ENCODE measurements around the gene DPP7. TPM values are rescaled to one million over a fixed set of nuclear protein-coding genes. Genes with fewer than 3 reads are reported as not detected.
A peak's percentile ranks its signal among the peaks of the same experiment; 100 is the strongest.

DPP7 gene
- total RNA-seq, 1 donor from 2014 or later: 394 TPM

DNA sequence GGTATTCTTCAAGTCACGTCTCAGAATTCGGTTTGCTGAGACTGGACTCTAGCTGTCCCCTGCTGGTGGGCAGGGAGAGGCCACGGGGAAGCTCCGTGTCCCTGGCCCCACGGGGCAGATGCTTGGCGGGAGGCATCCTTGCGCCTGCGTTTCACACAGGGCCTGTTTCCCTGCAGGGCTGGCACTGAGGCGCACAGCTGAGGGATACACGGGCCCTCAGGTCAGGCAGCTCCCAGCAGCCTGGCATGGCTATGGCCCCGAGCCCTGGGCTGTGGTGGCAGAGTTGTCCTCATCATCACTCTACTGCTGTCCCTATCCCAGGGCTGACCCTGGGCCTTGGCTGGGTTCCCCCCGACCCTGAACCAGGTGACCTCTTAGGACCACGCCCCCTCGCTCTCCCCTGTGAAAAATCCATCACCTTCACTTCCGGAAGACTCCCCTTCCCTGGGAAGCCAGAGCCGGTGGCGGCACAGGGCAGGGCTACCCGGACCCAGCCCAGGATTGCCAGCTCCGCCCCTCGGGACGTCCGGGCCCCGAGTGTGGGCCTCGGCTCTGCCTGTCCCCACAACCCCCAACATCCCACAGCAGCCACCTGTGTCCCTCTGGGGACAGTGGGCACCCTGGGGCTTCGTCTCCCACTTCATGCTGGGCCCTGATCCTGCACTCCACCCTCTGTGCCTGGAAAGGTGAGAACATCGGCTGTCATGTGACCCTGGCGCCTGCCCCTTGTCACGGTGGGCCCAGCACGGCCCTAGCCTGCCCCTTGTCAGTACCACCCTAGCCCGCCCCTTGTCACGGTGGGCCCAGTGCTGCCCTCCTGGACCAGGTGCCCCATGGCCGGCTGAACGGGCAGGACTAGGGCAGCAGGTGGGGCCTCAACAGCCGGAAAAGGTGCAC is 5.0 kb downstream of the DPP7 start:
- Mint-ChIP-seq H3K9me3 (no peaks in the 10 kb centered on the region), H3K36me3 (ENCODE audit: low read depth) (peaks cover 20% of the 10 kb centered on the region), H3K27ac (no peak overlapping the region), H3K27me3 (ENCODE audit: insufficient read depth) (no peaks in the 10 kb centered on the region), H3K4me3 (no peak overlapping the region), H3K4me1 (ENCODE audit: low read depth) (no peaks in the 10 kb centered on the region)
- intact Hi-C loops (cut with micrococcal nuclease): no loop called here
- DNase-seq (ENCODE audit: low spot score): no peak

GRCh38 chr9:137108608-137109249 is 5.8 kb downstream of the DPP7 start:
- DNase-seq (ENCODE audit: low spot score): no peak
- intact Hi-C loops (cut with micrococcal nuclease): no loop called here
- no peaks in the 10 kb centered on the region for H3K9me3 Mint-ChIP-seq
- H3K36me3 Mint-ChIP-seq (ENCODE audit: low read depth): peaks cover 22% of the 10 kb centered on the region
- no peaks in the 10 kb centered on the region for H3K27me3 Mint-ChIP-seq (ENCODE audit: insufficient read depth)
- H3K27ac Mint-ChIP-seq: no peak overlapping the region
- H3K4me3 Mint-ChIP-seq: no peak overlapping the region
- no peaks in the 10 kb centered on the region for H3K4me1 Mint-ChIP-seq (ENCODE audit: low read depth)

DNA sequence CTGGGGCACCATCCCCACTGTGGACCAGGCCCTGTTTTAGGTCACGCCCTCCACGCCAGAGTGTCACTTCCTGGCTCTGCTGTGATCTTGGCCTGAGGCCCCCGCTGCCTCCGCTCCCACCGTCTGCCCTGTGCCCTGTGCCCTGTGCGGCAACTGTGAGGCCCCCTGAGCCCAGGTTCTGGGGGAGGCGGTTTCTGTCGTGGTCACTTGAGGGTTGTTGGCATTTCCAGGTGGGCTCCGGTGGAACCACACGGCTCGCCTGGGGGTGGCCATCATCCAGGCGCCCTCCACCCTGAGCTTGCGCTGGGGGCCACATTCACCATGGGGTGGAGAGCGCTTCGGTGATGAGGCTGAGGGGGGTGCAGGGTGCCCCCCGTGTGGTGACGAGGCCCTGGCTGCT is 6.6 kb downstream of the DPP7 start:
- H3K9me3 Mint-ChIP-seq: no peaks in the 10 kb centered on the region
- no peaks in the 10 kb centered on the region for H3K27me3 Mint-ChIP-seq (ENCODE audit: insufficient read depth)
- no peak overlapping the region for H3K4me3 Mint-ChIP-seq
- peaks cover 18% of the 10 kb centered on the region for H3K36me3 Mint-ChIP-seq (ENCODE audit: low read depth)
- no peak for DNase-seq (ENCODE audit: low spot score)
- no peaks in the 10 kb centered on the region for H3K4me1 Mint-ChIP-seq (ENCODE audit: low read depth)
- H3K27ac Mint-ChIP-seq: no peak overlapping the region
- intact Hi-C loops (cut with micrococcal nuclease): no loop called here

- Mint-ChIP-seq H3K36me3 (ENCODE audit: low read depth) (peaks cover 16% of the 10 kb centered on the region), H3K9me3 (no peaks in the 10 kb centered on the region), H3K27ac (no peak overlapping the region), H3K4me3 (no peak overlapping the region), H3K4me1 (ENCODE audit: low read depth) (no peaks in the 10 kb centered on the region), H3K27me3 (ENCODE audit: insufficient read depth) (no peaks in the 10 kb centered on the region)
- intact Hi-C loops (cut with micrococcal nuclease): no loop called here
- no peak for DNase-seq (ENCODE audit: low spot score)
Measured at GRCh38 chr9:137107312-137107921, 7.1 kb downstream of the DPP7 start.

GRCh38 chr9:137106662-137107250 is 7.8 kb downstream of the DPP7 start:
- Mint-ChIP-seq H3K27ac (no peak overlapping the region), H3K9me3 (no peaks in the 10 kb centered on the region), H3K27me3 (ENCODE audit: insufficient read depth) (no peaks in the 10 kb centered on the region), H3K4me1 (ENCODE audit: low read depth) (no peaks in the 10 kb centered on the region), H3K4me3 (no peak overlapping the region), H3K36me3 (ENCODE audit: low read depth) (peaks cover 16% of the 10 kb centered on the region)
- intact Hi-C loops (cut with micrococcal nuclease): no loop called here
- DNase-seq (ENCODE audit: low spot score): no peak

DNA sequence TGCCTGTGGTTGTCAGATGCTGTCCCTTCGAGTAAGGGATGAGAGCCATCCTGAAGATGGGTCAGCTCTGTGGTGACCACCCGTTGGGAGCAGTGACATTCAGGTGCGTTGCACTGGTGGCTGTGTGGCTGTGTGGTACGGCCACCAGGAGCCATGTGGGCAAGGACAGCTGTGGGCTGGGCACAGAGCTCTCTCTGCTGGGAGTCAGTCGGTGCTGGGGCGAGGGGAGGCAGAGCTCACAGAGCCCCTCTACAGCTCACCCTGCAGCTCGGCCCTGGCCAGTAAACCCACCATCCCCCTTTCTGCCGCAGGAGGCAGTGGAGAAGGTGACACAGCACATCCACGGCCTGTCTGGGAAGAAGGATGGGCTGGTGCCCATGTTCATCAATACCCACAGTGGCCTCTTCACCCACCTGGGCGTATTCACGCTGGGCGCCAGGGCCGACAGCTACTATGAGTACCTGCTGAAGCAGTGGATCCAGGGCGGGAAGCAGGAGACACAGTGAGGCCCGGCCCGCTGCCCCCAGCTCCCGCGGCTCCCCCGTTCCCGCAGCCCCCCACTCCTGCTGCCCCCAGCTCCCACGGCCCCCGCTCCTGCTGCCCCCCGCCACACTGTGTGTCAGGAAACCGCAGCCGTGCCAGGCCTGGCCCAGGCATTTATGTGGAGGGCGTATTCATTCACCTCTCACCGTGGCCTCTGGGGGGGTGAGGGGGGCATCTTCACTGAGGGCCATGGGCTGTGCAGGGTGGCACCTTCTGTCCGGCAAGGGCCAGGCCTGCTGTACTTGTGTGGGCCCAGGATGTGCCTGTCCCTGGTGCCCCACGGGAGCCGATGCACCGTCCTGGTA is 8.5 kb downstream of the DPP7 start:
- Mint-ChIP-seq H3K4me1 (ENCODE audit: low read depth) (no peaks in the 10 kb centered on the region), H3K4me3 (no peak overlapping the region), H3K36me3 (ENCODE audit: low read depth) (peaks cover 16% of the 10 kb centered on the region), H3K27me3 (ENCODE audit: insufficient read depth) (no peaks in the 10 kb centered on the region), H3K9me3 (no peaks in the 10 kb centered on the region), H3K27ac (no peak overlapping the region)
- intact Hi-C loops (cut with micrococcal nuclease): no loop called here
- DNase-seq (ENCODE audit: low spot score): no peak

- intact Hi-C loops (cut with micrococcal nuclease): no loop called here
- Mint-ChIP-seq H3K27ac (no peak overlapping the region), H3K9me3 (no peaks in the 10 kb centered on the region), H3K36me3 (ENCODE audit: low read depth) (peaks cover 19% of the 10 kb centered on the region), H3K4me1 (ENCODE audit: low read depth) (no peaks in the 10 kb centered on the region), H3K4me3 (no peak overlapping the region), H3K27me3 (ENCODE audit: insufficient read depth) (no peaks in the 10 kb centered on the region)
- DNase-seq (ENCODE audit: low spot score): no peak
Measured at GRCh38 chr9:137103206-137103999, 11.1 kb downstream of the DPP7 start.

GRCh38 chr9:137099231-137099630 is 15.3 kb downstream of the DPP7 start:
- no peaks in the 10 kb centered on the region for H3K27me3 Mint-ChIP-seq (ENCODE audit: insufficient read depth)
- H3K9me3 Mint-ChIP-seq: no peaks in the 10 kb centered on the region
- peaks cover 18% of the 10 kb centered on the region for H3K4me1 Mint-ChIP-seq (ENCODE audit: low read depth)
- H3K27ac Mint-ChIP-seq: peak overlapping the region; percentile 23
- intact Hi-C loops (cut with micrococcal nuclease): no loop called here
- DNase-seq (ENCODE audit: low spot score): no peak
- H3K4me3 Mint-ChIP-seq: no peak overlapping the region
- peaks cover 18% of the 10 kb centered on the region for H3K36me3 Mint-ChIP-seq (ENCODE audit: low read depth)

DNA sequence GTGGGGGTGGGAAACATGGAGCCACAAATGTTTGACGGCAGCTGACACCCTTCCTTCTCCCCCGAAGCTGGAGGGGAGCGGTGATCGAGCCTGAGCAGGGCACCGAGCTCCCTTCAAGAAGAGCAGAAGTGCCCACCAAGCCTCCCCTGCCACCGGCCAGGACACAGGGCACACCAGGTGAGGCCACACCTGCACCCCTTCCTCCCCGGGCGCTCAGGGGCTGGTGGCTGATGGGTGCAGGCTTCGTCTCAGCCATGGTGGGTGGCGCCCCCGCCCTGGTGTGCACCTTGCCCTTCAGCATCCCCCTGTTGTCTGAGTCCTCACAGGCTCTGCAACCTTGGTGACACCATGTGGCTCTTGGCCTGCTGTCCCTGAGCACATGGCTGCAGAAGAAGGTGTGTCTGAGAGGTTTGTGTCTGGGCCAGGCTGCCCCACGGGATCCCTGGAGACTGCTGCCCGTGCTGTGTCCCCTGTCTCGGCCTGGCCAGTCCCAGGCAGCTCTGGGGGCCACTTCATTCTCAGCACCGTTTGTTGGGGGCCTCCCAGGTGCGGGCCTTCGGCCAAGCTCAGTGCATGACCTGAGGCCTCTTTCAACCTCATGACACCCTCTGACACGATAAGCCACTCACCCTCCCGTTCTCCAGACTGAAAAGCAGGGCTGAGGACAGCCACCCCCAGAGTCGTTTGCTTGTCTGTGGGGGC is 16.6 kb downstream of the DPP7 start:
- intact Hi-C loops (cut with micrococcal nuclease): no loop called here
- Mint-ChIP-seq H3K4me3 (no peak overlapping the region), H3K9me3 (no peaks in the 10 kb centered on the region), H3K36me3 (ENCODE audit: low read depth) (peaks cover 20% of the 10 kb centered on the region), H3K27me3 (ENCODE audit: insufficient read depth) (no peaks in the 10 kb centered on the region), H3K4me1 (ENCODE audit: low read depth) (peaks cover 21% of the 10 kb centered on the region), H3K27ac (no peak overlapping the region)
- no peak for DNase-seq (ENCODE audit: low spot score)

- no peak overlapping the region for H3K4me3 Mint-ChIP-seq
- no peaks in the 10 kb centered on the region for H3K9me3 Mint-ChIP-seq
- no peaks in the 10 kb centered on the region for H3K27me3 Mint-ChIP-seq (ENCODE audit: insufficient read depth)
- H3K4me1 Mint-ChIP-seq (ENCODE audit: low read depth): peaks cover 23% of the 10 kb centered on the region
- DNase-seq (ENCODE audit: low spot score): no peak
- intact Hi-C loops (cut with micrococcal nuclease): no loop called here
- peak overlapping the region; percentile 93 for H3K27ac Mint-ChIP-seq
- H3K36me3 Mint-ChIP-seq (ENCODE audit: low read depth): peaks cover 26% of the 10 kb centered on the region
Measured at GRCh38 chr9:137096785-137097546, 17.6 kb downstream of the DPP7 start.
